DMS53 treated with DMSO at 0.1 percent for 48 hours (cell line): Measurements from ENCODE around the gene MAGI1.

Experiments
- DNase-seq: peaks from one replicate; lab custom pipeline; 2025; ENCODE audit not compliant: unreplicated experiment; lab: John Stamatoyannopoulos, UW

Gene MAGI1

GRCh38 chr3:65814845-65815578 lies 223.7 kb downstream of the MAGI1 start:
- no peak for DNase-seq

- DNase-seq = no peak
Measured at GRCh38 chr3:65811892-65812291, 226.8 kb downstream of the MAGI1 start.

GRCh38 chr3:65811086-65811761 lies 227.5 kb downstream of the MAGI1 start:
- no peak for DNase-seq

GRCh38 chr3:65810302-65810701 lies 228.4 kb downstream of the MAGI1 start:
- no peak for DNase-seq

- DNase-seq = no peak
Measured at GRCh38 chr3:65809641-65810150, 229.0 kb downstream of the MAGI1 start.

GRCh38 chr3:65808824-65809223 lies 229.9 kb downstream of the MAGI1 start:
- DNase-seq = no peak

GRCh38 chr3:65808407-65808806 lies 230.3 kb downstream of the MAGI1 start:
- DNase-seq = no peak

- no peak for DNase-seq
Measured at GRCh38 chr3:65807225-65807624, 231.5 kb downstream of the MAGI1 start.

- DNase-seq = no peak
Measured at GRCh38 chr3:65806600-65806999, 232.1 kb downstream of the MAGI1 start.

GRCh38 chr3:65796676-65797075 lies 242.0 kb downstream of the MAGI1 start:
- no peak for DNase-seq

- no peak for DNase-seq
Measured at GRCh38 chr3:65795166-65795565, 243.6 kb downstream of the MAGI1 start.

- DNase-seq = no peak
Measured at GRCh38 chr3:65793495-65794200, 245.1 kb downstream of the MAGI1 start.

GRCh38 chr3:65788461-65788860 lies 250.3 kb downstream of the MAGI1 start:
- no peak for DNase-seq

- DNase-seq = no peak
Measured at GRCh38 chr3:65787827-65788226, 250.9 kb downstream of the MAGI1 start.

GRCh38 chr3:65787340-65787739 lies 251.4 kb downstream of the MAGI1 start:
- no peak for DNase-seq

- DNase-seq = no peak
Measured at GRCh38 chr3:65786890-65787289, 251.8 kb downstream of the MAGI1 start.

GRCh38 chr3:65785065-65785645 lies 253.6 kb downstream of the MAGI1 start:
- DNase-seq = peak; percentile 2

- no peak for DNase-seq
Measured at GRCh38 chr3:65783117-65783516, 255.6 kb downstream of the MAGI1 start.

- no peak for DNase-seq
Measured at GRCh38 chr3:65781594-65781993, 257.1 kb downstream of the MAGI1 start.

GRCh38 chr3:65779390-65779789 lies 259.3 kb downstream of the MAGI1 start:
- DNase-seq = no peak

- no peak for DNase-seq
Measured at GRCh38 chr3:65778968-65779367, 259.8 kb downstream of the MAGI1 start.
